PC-3 (cell line): ENCODE data around the gene PDZRN3.

ENCODE experiments used
- EZH2 ChIP-seq: fragments of 300-600 bp; sonication (generic); IDR thresholded peaks from one replicate; pipeline ENCODE4 v1.6.1; 2017; ENCODE audit warnings: antibody characterized with exemption, mild to moderate bottlenecking, low read length; ENCODE audit not compliant: unreplicated experiment
- EZH2phosphoT487 ChIP-seq: fragments of 300-600 bp; sonication (generic); IDR thresholded peaks from 2 replicates; pipeline ENCODE4 v1.6.1; 2018; ENCODE audit warnings: mild to moderate bottlenecking, antibody characterized with exemption, low read length, borderline replicate concordance
- TF ChIP-seq, protein P1 (sequence below): fragments of 300-600 bp; sonication (generic); conservative IDR thresholded peaks from 2 replicates; pipeline ENCODE4 v1.5.1; 2017; ENCODE audit warnings: antibody characterized with exemption, low read depth, mild to moderate bottlenecking, low read length

DNA sequence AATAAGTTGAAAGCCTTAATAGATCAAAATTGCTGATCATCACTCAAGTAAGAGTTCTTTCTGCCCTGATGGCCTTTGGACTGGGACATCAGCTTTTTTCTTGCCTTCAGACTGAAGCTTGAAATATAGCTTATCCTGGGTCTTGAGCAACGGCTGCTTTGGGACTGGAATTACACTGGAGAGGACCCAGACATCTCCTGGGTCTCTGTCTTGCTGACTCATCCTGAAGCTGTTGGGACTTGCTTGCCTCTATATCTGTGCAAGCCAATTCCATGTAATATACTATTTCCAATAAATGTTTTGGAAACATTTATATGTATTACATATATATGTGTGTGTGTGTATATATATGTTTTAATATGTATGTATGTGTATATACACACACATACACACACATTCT is 260.2 kb downstream of the PDZRN3 start:
- TF ChIP-seq, protein P1, sequence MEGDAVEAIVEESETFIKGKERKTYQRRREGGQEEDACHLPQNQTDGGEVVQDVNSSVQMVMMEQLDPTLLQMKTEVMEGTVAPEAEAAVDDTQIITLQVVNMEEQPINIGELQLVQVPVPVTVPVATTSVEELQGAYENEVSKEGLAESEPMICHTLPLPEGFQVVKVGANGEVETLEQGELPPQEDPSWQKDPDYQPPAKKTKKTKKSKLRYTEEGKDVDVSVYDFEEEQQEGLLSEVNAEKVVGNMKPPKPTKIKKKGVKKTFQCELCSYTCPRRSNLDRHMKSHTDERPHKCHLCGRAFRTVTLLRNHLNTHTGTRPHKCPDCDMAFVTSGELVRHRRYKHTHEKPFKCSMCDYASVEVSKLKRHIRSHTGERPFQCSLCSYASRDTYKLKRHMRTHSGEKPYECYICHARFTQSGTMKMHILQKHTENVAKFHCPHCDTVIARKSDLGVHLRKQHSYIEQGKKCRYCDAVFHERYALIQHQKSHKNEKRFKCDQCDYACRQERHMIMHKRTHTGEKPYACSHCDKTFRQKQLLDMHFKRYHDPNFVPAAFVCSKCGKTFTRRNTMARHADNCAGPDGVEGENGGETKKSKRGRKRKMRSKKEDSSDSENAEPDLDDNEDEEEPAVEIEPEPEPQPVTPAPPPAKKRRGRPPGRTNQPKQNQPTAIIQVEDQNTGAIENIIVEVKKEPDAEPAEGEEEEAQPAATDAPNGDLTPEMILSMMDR: no peak
- TF ChIP-seq EZH2 (no peak), EZH2phosphoT487 (no peak)
